SK-N-MC (cell line): Measurements from ENCODE around the gene BICD1.

ENCODE experiments used
- EZH2 ChIP-seq: fragments of 200-600 bp; sonication (generic); IDR thresholded peaks from one replicate; pipeline ENCODE4 v1.6.1; 2017; ENCODE audit warnings: antibody characterized with exemption
- FOXP2 ChIP-seq: optimal IDR thresholded peaks from 2 replicates; pipeline ENCODE3; 2011; ENCODE audit warnings: mild to moderate bottlenecking, moderate library complexity; ENCODE audit not compliant: insufficient read depth; ENCODE audit errors: extremely low read length, control extremely low read depth
- POLR2AphosphoS5 ChIP-seq: IDR thresholded peaks from 2 replicates; pipeline ENCODE4 v1.6.1; 2012; ENCODE audit warnings: mild to moderate bottlenecking, low read depth, low read length, borderline replicate concordance

DNA sequence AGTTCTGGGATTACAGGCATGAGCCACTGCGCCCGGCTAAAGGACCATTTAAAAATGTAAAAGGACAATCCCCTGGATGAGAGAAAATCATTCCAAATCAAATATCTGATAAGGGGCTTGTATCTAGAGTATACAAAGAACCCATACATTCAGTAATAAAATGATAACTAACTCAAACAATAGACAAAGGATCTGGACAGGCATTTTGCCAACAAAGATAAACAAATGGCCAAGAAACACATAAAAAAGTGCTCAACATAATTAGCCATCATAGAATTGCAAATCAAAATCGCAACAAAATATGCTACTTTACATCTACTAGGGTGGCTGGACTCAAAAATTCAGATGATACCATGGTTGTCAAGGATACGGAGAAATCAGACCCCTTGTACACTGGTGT, 8.5 kb upstream of the BICD1 start:
- TF ChIP-seq EZH2 (no peak), POLR2AphosphoS5 (no peak), FOXP2 (no peak)
